NCI-H82 (cell line): ENCODE data around the gene JAG2.

Experiments
- DNase-seq: peaks from one replicate; lab custom pipeline; 2025; lab: John Stamatoyannopoulos, UW

JAG2 gene

GRCh38 chr14:105168496-105168978, at the start of gene JAG2:
JAG2 (minus strand) TSS chr14:105168776; CDS start chr14:105168420, 356 bp downstream.
- peak; percentile 68 for DNase-seq

GRCh38 chr14:105217774-105218173, 49.2 kb upstream of the JAG2 start:
- no peak for DNase-seq

GRCh38 chr14:105216490-105217247, 48.1 kb upstream of the JAG2 start:
- DNase-seq: no peak

- DNase-seq: no peak
Measured at GRCh38 chr14:105215602-105216001, 47.0 kb upstream of the JAG2 start.

- DNase-seq: no peak
Measured at GRCh38 chr14:105214324-105214915, 45.8 kb upstream of the JAG2 start.

- no peak for DNase-seq
Measured at GRCh38 chr14:105213361-105213760, 44.8 kb upstream of the JAG2 start.

GRCh38 chr14:105212541-105213300, 44.1 kb upstream of the JAG2 start:
- DNase-seq: no peak

GRCh38 chr14:105211758-105212089, 43.1 kb upstream of the JAG2 start:
- no peak for DNase-seq

GRCh38 chr14:105211086-105211757, 42.6 kb upstream of the JAG2 start:
- DNase-seq: no peak

- no peak for DNase-seq
Measured at GRCh38 chr14:105210266-105211025, 41.9 kb upstream of the JAG2 start.

GRCh38 chr14:105209646-105210045, 41.1 kb upstream of the JAG2 start:
- DNase-seq: no peak

GRCh38 chr14:105209091-105209490, 40.5 kb upstream of the JAG2 start:
- DNase-seq: no peak

- no peak for DNase-seq
Measured at GRCh38 chr14:105208738-105209075, 40.1 kb upstream of the JAG2 start.

GRCh38 chr14:105207996-105208737, 39.6 kb upstream of the JAG2 start:
- no peak for DNase-seq

- peak; percentile 27 for DNase-seq
Measured at GRCh38 chr14:105207460-105207901, 38.9 kb upstream of the JAG2 start.

- DNase-seq: no peak
Measured at GRCh38 chr14:105206873-105207272, 38.3 kb upstream of the JAG2 start.

- peak; percentile 44 for DNase-seq
Measured at GRCh38 chr14:105205673-105206208, 37.2 kb upstream of the JAG2 start.

GRCh38 chr14:105204931-105205672, 36.5 kb upstream of the JAG2 start:
- DNase-seq: no peak

GRCh38 chr14:105204206-105204930, 35.8 kb upstream of the JAG2 start:
- no peak for DNase-seq
